ENCODE results near the gene CUL9.

- TF ChIP-seq CTCF (IDR thresholded peaks at IDR 0.05), result no peak
- no peak for TF ChIP-seq POLR2A (IDR thresholded peaks at IDR 0.05)
- no peak for TF ChIP-seq POLR2AphosphoS5 (IDR thresholded peaks at IDR 0.05)
Measured at GRCh38 chr6:43205849-43206248, 23.9 kb downstream of the CUL9 start.

All from prostate gland (tissue), 2 donors.